MG63 (cell line): ENCODE measurements around the gene SH2D5. TPM values are rescaled to one million over a fixed set of nuclear protein-coding genes. Genes with fewer than 3 reads are reported as not detected.
"Not testable (repeated sequence)": the region's sequence is repeated elsewhere in the genome, so short reads cannot be mapped to it uniquely, and the experiment has no call there.

Experiments used
- DNase-seq: peaks from one replicate; pipeline ENCODE4 v3.0.0-alpha.2; 2020
- H3K27me3 ChIP-seq: fragments of 250-450 bp; sonication (Bioruptor Pico); 2 replicates; pipeline ENCODE4 v1.5.1; 2020; ENCODE audit warnings: mild to moderate bottlenecking, moderate library complexity
- H3K36me3 ChIP-seq: fragments of 250-450 bp; sonication (Bioruptor Pico); 2 replicates; pipeline ENCODE4 v1.5.1; 2020; ENCODE audit warnings: mild to moderate bottlenecking, moderate library complexity
- H3K4me3 ChIP-seq: fragments of 250-450 bp; sonication (Bioruptor Pico); 2 replicates; pipeline ENCODE4 v1.5.1; 2020; ENCODE audit warnings: mild to moderate bottlenecking, moderate library complexity
- H3K9me3 ChIP-seq: fragments of 250-450 bp; sonication (Bioruptor Pico); 2 replicates; pipeline ENCODE4 v1.5.1; 2020; ENCODE audit warnings: mild to moderate bottlenecking, moderate library complexity
- total RNA-seq: library from RNA; depleted of rRNA; stranded (reverse); fragments of >200 nt; shearing (Covaris generic); gene quantifications from 2 replicates; pipeline ENCODE4 v1.2.3, GENCODE V29; 2014; ENCODE audit warnings: low replicate concordance

SH2D5 gene
- total RNA-seq, 1 experiment from 2014 or later, result 2.4 TPM

- H3K36me3 ChIP-seq, result no peaks in the 10 kb centered on the region
These were observed 11.1 kb downstream of the SH2D5 start for GRCh38 chr1:20721117-20722061.

GRCh38 chr1:20720631-20721091, 11.8 kb downstream of the SH2D5 start:
- no peak for DNase-seq

More at GRCh38 chr1:20721117-20722061, 11.1 kb downstream of the SH2D5 start:
- H3K4me3 ChIP-seq, result no peak overlapping the region
- no peaks in the 10 kb centered on the region for H3K9me3 ChIP-seq
- no peak for DNase-seq
- H3K27me3 ChIP-seq, result no peaks in the 10 kb centered on the region

DNA sequence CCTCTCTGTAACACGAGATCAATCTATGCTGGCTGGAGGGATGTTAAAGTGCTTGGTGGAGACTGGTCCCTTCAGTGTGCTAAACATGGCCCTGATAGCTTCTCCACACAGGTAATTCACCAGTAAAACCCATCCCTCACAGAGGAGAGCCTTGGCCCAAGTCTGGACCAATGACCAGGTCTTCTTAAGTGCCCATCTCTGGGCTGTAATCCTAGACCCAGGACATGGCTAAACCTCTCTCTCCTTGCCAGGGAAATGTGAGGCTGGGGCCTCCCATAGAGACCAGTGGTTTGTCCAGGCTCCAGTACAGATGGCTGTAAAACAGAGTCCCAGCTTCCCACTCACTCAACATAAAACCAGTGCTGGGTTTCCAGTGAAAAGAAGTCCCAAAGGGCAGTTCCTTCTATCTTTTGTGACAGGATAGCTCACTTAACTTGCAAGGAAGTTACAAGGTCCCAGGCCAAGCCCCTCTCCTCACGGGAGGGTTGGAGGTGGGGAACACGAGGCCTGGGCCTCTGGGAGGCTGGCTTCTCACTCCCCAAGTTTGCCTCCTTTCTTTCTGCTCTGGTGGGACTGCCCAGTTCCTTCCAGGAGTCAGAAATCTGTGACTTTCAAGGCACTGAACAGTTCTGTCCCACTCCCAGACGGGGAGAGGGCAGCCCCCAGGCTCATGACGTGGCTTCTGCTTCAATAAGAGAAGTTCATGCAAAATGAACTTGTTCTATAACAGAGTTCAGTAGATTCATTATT, 12.5 kb downstream of the SH2D5 start:
- no peaks in the 10 kb centered on the region for H3K27me3 ChIP-seq

More at GRCh38 chr1:20720631-20721091, 11.8 kb downstream of the SH2D5 start:
- H3K4me3 ChIP-seq, result no peak overlapping the region
- H3K9me3 ChIP-seq, result no peaks in the 10 kb centered on the region
- H3K36me3 ChIP-seq, result no peaks in the 10 kb centered on the region
- no peaks in the 10 kb centered on the region for H3K27me3 ChIP-seq

DNA sequence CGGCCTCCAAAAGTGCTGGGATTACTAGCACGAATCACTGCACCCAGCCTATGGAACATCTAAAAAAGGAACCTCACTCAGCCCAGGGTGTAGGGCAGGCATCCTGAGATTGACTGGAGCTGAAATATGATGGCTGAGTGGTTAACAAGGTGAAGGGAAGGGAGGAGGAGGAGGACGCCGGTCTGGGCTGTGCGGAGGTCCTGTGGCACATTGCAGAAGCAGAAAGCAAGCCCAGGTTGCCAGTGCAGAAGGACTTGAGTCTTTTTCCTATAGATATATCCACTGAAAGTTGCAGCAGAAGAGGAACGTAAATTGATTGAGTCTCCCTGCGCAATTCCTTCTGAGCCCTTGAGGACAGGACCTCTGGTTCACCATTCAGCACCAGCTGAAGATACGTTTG, 13.2 kb downstream of the SH2D5 start:
- no peaks in the 10 kb centered on the region for H3K36me3 ChIP-seq
- no peak for DNase-seq
- H3K27me3 ChIP-seq, result no peaks in the 10 kb centered on the region
- H3K9me3 ChIP-seq, result no peaks in the 10 kb centered on the region
- no peak overlapping the region for H3K4me3 ChIP-seq

More for the DNA sequence above, 12.5 kb downstream of the SH2D5 start:
- no peak overlapping the region for H3K4me3 ChIP-seq
- DNase-seq, result no peak
- no peaks in the 10 kb centered on the region for H3K36me3 ChIP-seq
- H3K9me3 ChIP-seq, result no peaks in the 10 kb centered on the region

GRCh38 chr1:20718343-20718882, 14.1 kb downstream of the SH2D5 start:
- not testable (repeated sequence) for H3K36me3 ChIP-seq, H3K27me3 ChIP-seq, H3K9me3 ChIP-seq, DNase-seq
- H3K4me3 ChIP-seq, result peak overlapping the region; percentile 22

- H3K36me3 ChIP-seq, result no peaks in the 10 kb centered on the region
- peak; percentile 74 for DNase-seq
- H3K27me3 ChIP-seq, result no peaks in the 10 kb centered on the region
- peak within 1 kb of the TSS; percentile 35 for H3K4me3 ChIP-seq
- H3K9me3 ChIP-seq, result no peaks in the 10 kb centered on the region
These were observed 14.8 kb downstream of the SH2D5 start, which contains the start of gene KIF17 for GRCh38 chr1:20717452-20718342. Gene KIF17, minus strand, starts transcription at chr1:20718007. Its CDS starts 301 bp downstream, at chr1:20717706.

- Histone ChIP-seq H3K27me3 (no peaks in the 10 kb centered on the region), H3K4me3 (no peak overlapping the region), H3K9me3 (no peaks in the 10 kb centered on the region), H3K36me3 (no peaks in the 10 kb centered on the region)
- no peak for DNase-seq
These were observed 16.3 kb downstream of the SH2D5 start for GRCh38 chr1:20716232-20716631.

GRCh38 chr1:20715406-20715805, 17.1 kb downstream of the SH2D5 start:
- Histone ChIP-seq H3K9me3 (no peaks in the 10 kb centered on the region), H3K27me3 (no peaks in the 10 kb centered on the region), H3K36me3 (no peaks in the 10 kb centered on the region), H3K4me3 (no peak overlapping the region)
- DNase-seq, result no peak

DNA sequence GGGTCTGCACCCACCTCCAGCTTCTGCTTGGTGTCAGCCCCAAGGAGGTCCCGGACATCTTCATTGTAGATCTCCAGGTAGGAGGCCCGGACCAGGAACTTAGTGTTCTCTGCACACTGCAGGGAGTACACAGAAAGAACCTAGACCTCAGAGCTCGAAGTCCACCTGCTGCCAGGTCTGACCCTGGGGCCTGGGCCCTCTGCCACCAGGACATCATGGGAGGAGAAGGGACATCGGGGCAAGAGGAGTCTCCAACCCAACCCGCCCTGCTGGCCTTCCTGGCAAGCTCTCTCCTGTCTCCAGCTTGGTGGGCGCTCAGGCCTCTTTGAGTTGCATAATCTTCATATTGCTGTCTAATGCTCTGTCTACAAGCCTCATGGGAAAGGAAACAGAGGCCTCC, 19.1 kb downstream of the SH2D5 start:
- Histone ChIP-seq H3K4me3 (no peak overlapping the region), H3K27me3 (no peaks in the 10 kb centered on the region), H3K36me3 (no peaks in the 10 kb centered on the region), H3K9me3 (no peaks in the 10 kb centered on the region)
- DNase-seq, result no peak

- Histone ChIP-seq H3K27me3 (no peaks in the 10 kb centered on the region), H3K36me3 (no peaks in the 10 kb centered on the region), H3K9me3 (no peaks in the 10 kb centered on the region), H3K4me3 (no peak overlapping the region)
- DNase-seq, result no peak
These were observed 20.3 kb downstream of the SH2D5 start for GRCh38 chr1:20712215-20712577.

GRCh38 chr1:20711285-20712214, 21.0 kb downstream of the SH2D5 start:
- Histone ChIP-seq H3K27me3 (no peaks in the 10 kb centered on the region), H3K4me3 (no peak overlapping the region), H3K9me3 (no peaks in the 10 kb centered on the region), H3K36me3 (no peaks in the 10 kb centered on the region)
- DNase-seq, result no peak

- H3K4me3 ChIP-seq, result no peak overlapping the region
- no peak for DNase-seq
- no peaks in the 10 kb centered on the region for H3K27me3 ChIP-seq
- no peaks in the 10 kb centered on the region for H3K9me3 ChIP-seq
- H3K36me3 ChIP-seq, result no peaks in the 10 kb centered on the region
These were observed 21.8 kb downstream of the SH2D5 start for GRCh38 chr1:20710469-20711284.

DNA sequence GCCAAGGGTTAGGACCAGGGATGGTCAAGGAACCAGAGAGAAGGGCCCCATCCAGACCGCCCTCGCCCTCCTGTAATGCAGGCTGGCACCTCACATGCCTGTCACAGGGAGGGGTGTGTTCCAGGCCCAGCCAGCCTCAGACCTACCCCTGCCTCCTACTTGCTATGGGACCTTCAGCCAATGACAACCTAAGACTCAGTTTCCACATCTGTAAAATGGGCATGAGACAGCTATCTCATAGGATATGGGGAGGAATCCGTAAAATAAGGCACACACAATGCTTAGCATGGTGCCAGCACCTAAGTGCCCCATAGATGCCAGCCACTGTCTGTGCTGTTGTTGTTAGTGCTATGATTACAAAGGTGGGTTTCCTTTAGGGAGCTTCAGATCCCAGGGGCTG, 22.6 kb downstream of the SH2D5 start:
- H3K36me3 ChIP-seq, result no peaks in the 10 kb centered on the region
- DNase-seq, result no peak
- H3K4me3 ChIP-seq, result no peak overlapping the region
- H3K27me3 ChIP-seq, result no peaks in the 10 kb centered on the region
- no peaks in the 10 kb centered on the region for H3K9me3 ChIP-seq

DNA sequence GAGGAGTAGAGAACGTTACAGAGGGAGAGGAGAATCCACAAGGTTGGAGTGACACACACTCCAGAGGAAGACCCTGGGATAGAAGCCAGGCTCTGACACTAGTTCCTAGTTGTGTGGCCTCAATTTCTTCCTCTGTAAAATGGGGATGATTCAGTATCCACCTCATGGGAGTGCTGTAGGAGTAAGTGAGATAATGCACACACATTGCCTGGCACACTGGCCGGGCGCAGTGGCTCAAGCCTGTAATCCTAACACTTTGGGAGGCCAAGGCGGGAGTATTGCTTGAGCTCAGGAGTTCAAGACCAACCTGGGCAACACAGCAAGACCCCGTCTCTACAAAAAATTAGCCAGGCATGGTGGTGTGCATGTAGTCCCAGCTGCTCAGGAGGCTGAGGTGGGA, 23.6 kb downstream of the SH2D5 start:
- Histone ChIP-seq H3K36me3 (no peaks in the 10 kb centered on the region), H3K4me3 (no peak overlapping the region)

GRCh38 chr1:20708057-20708456, 24.4 kb downstream of the SH2D5 start:
- H3K27me3 ChIP-seq, result no peaks in the 10 kb centered on the region
- H3K4me3 ChIP-seq, result no peak overlapping the region
- no peaks in the 10 kb centered on the region for H3K9me3 ChIP-seq
- H3K36me3 ChIP-seq, result no peaks in the 10 kb centered on the region
- no peak for DNase-seq

More for the DNA sequence above, 23.6 kb downstream of the SH2D5 start:
- Histone ChIP-seq H3K9me3 (no peaks in the 10 kb centered on the region), H3K27me3 (no peaks in the 10 kb centered on the region)
- no peak for DNase-seq
